OCI-LY7 (cell line): ENCODE measurements around the gene UBE2G2. TPM values are rescaled to one million over a fixed set of nuclear protein-coding genes. Genes with fewer than 3 reads are reported as not detected.

Experiments
- BruUV-seq: library from RNA; stranded (reverse); fragments of 400-500 nt; replicated peaks from 2 replicates; lab custom pipeline; 2021; lab: Mats Ljungman, UMichigan
- CTCF ChIA-PET: fragments of 300-600 bp; sonication (Branson Sonifier 250); formaldehyde crosslinking; loops from one replicate; lab custom pipeline; 2022; ENCODE audit warnings: antibody characterized with exemption; ENCODE audit not compliant: unreplicated experiment; lab: Charles Lee
- POLR2A ChIA-PET: fragments of 300-600 bp; sonication (Branson Sonifier 250); formaldehyde crosslinking; loops from one replicate; lab custom pipeline; 2022; ENCODE audit warnings: antibody characterized with exemption; lab: Charles Lee
- DNase-seq: peaks from one replicate; pipeline ENCODE4 v3.0.0-alpha.2; 2015; ENCODE audit warnings: low spot score
- H2AFZ ChIP-seq: fragments of 200-600 bp; sonication (generic), shearing (Covaris generic); 2 replicates; pipeline ENCODE4 v1.6.1; 2014; ENCODE audit warnings: mild to moderate bottlenecking, antibody characterized with exemption, low read length, moderate library complexity
- H3K27ac ChIP-seq: fragments of 200-600 bp; sonication (generic); 2 replicates; pipeline ENCODE4 v1.5.1; 2014; ENCODE audit warnings: mixed run types, low read depth, mild to moderate bottlenecking, moderate library complexity, low read length, inconsistent platforms; ENCODE audit not compliant: poor library complexity, severe bottlenecking
- H3K36me3 ChIP-seq: fragments of 200-600 bp; sonication (generic); 2 replicates; pipeline ENCODE4 v1.6.1; 2014; ENCODE audit warnings: mild to moderate bottlenecking, antibody characterized with exemption, low read length, moderate library complexity, mixed read lengths; ENCODE audit not compliant: insufficient read depth
- H3K4me1 ChIP-seq: fragments of 200-600 bp; sonication (generic); 2 replicates; pipeline ENCODE4 v1.5.1; 2014; ENCODE audit warnings: mild to moderate bottlenecking, low read length; ENCODE audit not compliant: insufficient read depth, poor library complexity, severe bottlenecking
- H3K4me2 ChIP-seq: fragments of 200-600 bp; sonication (generic); 2 replicates; pipeline ENCODE4 v1.6.1; 2014; ENCODE audit warnings: mild to moderate bottlenecking, low read length
- H3K4me3 ChIP-seq: fragments of 200-600 bp; sonication (generic); 2 replicates; pipeline ENCODE4 v1.5.1; 2014; ENCODE audit warnings: mild to moderate bottlenecking, low read depth, low read length; ENCODE audit not compliant: poor library complexity, severe bottlenecking
- H3K79me2 ChIP-seq: fragments of 200-600 bp; sonication (generic); 2 replicates; pipeline ENCODE4 v1.6.1; 2016; ENCODE audit warnings: low read depth, mild to moderate bottlenecking, low read length, moderate library complexity, mixed read lengths; ENCODE audit not compliant: insufficient read depth
- H3K9me2 ChIP-seq: fragments of 200-600 bp; sonication (generic); 2 replicates; pipeline ENCODE4 v1.6.1; 2016; ENCODE audit warnings: mild to moderate bottlenecking, low read length, mixed read lengths; ENCODE audit not compliant: insufficient read depth
- H3K9me3 ChIP-seq: fragments of 200-600 bp; sonication (generic); 2 replicates; pipeline ENCODE4 v1.6.1; 2014; ENCODE audit warnings: mild to moderate bottlenecking, mixed run types, low read length, mixed read lengths
- H4K20me1 ChIP-seq: fragments of 200-600 bp; sonication (generic); 2 replicates; pipeline ENCODE4 v1.6.1; 2014; ENCODE audit warnings: mild to moderate bottlenecking, antibody characterized with exemption, low read length, moderate library complexity, mixed read lengths; ENCODE audit not compliant: insufficient read depth
- CTCF ChIP-seq: fragments of 200-600 bp; sonication (generic); conservative IDR thresholded peaks from 2 replicates; pipeline ENCODE4 v1.5.1; 2014; ENCODE audit warnings: mild to moderate bottlenecking, antibody characterized with exemption, low read length, moderate library complexity, mixed read lengths
- EZH2phosphoT487 ChIP-seq: fragments of 200-600 bp; sonication (generic); IDR thresholded peaks from 2 replicates; pipeline ENCODE4 v1.6.1; 2018; ENCODE audit warnings: low read depth, borderline replicate concordance, mild to moderate bottlenecking, mixed run types, antibody characterized with exemption, low read length, moderate library complexity, mixed read lengths
- intact Hi-C: fragments of 100-400 bp; cut with micrococcal nuclease; formaldehyde crosslinking; loops from one replicate; pipeline ENCODE4 v1.10.0; 2022; ENCODE audit not compliant: unreplicated experiment
- total RNA-seq, 2 experiments: library from RNA; depleted of rRNA in 1 of 2; stranded (reverse); fragments of >200 nt in 1 of 2; shearing (Covaris generic) in 1 of 2; gene quantifications; 2 replicates each; pipeline ENCODE4 v1.2.3, GENCODE V29; 2014 to 2022

The UBE2G2 gene
- total RNA-seq, 2 experiments from 2014 or later = 104 to 141 TPM

GRCh38 chr21:44738621-44739020 is 63.0 kb downstream of the UBE2G2 start:
- H3K4me3 ChIP-seq = no peak overlapping the region
- TF ChIP-seq EZH2phosphoT487 (no peak), CTCF (no peak)
- no peaks in the 10 kb centered on the region for H3K36me3 ChIP-seq
- no peak overlapping the region for H2AFZ ChIP-seq
- no peak overlapping the region for H3K27ac ChIP-seq
- H3K9me2 ChIP-seq = no peaks in the 10 kb centered on the region
- DNase-seq = no peak
- ChIA-PET POLR2A (no interaction called here), CTCF (no interaction called here)
- no peaks in the 10 kb centered on the region for H3K4me1 ChIP-seq
- H3K79me2 ChIP-seq = no peaks in the 10 kb centered on the region
- H3K9me3 ChIP-seq = peaks cover 4% of the 10 kb centered on the region
- no TSS peak for BruUV-seq
- intact Hi-C loops = no loop called here
- no peak overlapping the region for H3K4me2 ChIP-seq
- no peaks in the 10 kb centered on the region for H4K20me1 ChIP-seq

GRCh38 chr21:44737706-44738354 is 63.8 kb downstream of the UBE2G2 start:
- Histone ChIP-seq H3K4me2 (no peak overlapping the region), H3K36me3 (no peaks in the 10 kb centered on the region), H2AFZ (no peak overlapping the region), H3K4me1 (no peaks in the 10 kb centered on the region), H4K20me1 (no peaks in the 10 kb centered on the region), H3K27ac (no peak overlapping the region), H3K4me3 (no peak overlapping the region), H3K9me2 (no peaks in the 10 kb centered on the region), H3K79me2 (no peaks in the 10 kb centered on the region), H3K9me3 (no peaks in the 10 kb centered on the region)
- no TSS peak for BruUV-seq
- ChIA-PET CTCF (no interaction called here), POLR2A (no interaction called here)
- no peak for DNase-seq
- TF ChIP-seq CTCF (no peak), EZH2phosphoT487 (no peak)
- intact Hi-C loops = no loop called here

- TF ChIP-seq CTCF = no peak
- no peak for TF ChIP-seq EZH2phosphoT487
- no peak overlapping the region for H3K4me3 ChIP-seq
- no peaks in the 10 kb centered on the region for H3K4me1 ChIP-seq
- intact Hi-C loops = no loop called here
- no peaks in the 10 kb centered on the region for H3K9me2 ChIP-seq
- H4K20me1 ChIP-seq = no peaks in the 10 kb centered on the region
- ChIA-PET CTCF (interaction anchor here (0.6 kb wide), 1 partner anchor 1153 kb away, joined by 4 read pairs; no protein-coding TSS in a partner anchor), POLR2A (no interaction called here)
- H3K79me2 ChIP-seq = no peaks in the 10 kb centered on the region
- no peak for DNase-seq
- no peaks in the 10 kb centered on the region for H3K36me3 ChIP-seq
- H3K27ac ChIP-seq = no peak overlapping the region
- no peaks in the 10 kb centered on the region for H3K9me3 ChIP-seq
- H3K4me2 ChIP-seq = no peak overlapping the region
- BruUV-seq = no TSS peak
- no peak overlapping the region for H2AFZ ChIP-seq
Observed at GRCh38 chr21:44736291-44737004, 65.2 kb downstream of the UBE2G2 start.
